A549 treated with dexamethasone at 1 μM for 4 hours (cell line): ENCODE results near the gene IQCB1. TPM values are rescaled to one million over a fixed set of nuclear protein-coding genes. Genes with fewer than 3 reads are reported as not detected.

ENCODE experiments used
- total RNA-seq: library from RNA; stranded (reverse); fragments of 200-300 nt; extraction: Qiagen RNA extraction; gene quantifications from 5 replicates; pipeline ENCODE4 v1.2.3, GENCODE V29; 2022

Gene IQCB1
- 9.0 to 10.4 TPM (median 9.6 TPM) in 5 replicates for total RNA-seq

GRCh38 chr3:121834671-121835464 lies at the start of gene IQCB1, which contains the start of gene EAF2:
Gene IQCB1, minus strand, starts transcription at chr3:121835060. Its CDS starts 6,100 bp downstream, at chr3:121828960.
Gene EAF2, plus strand, starts transcription at chr3:121835209. Its CDS starts 77 bp downstream, at chr3:121835286.

GRCh38 chr3:121749276-121750086 lies 85.4 kb downstream of the IQCB1 start, which contains the start of gene GOLGB1:
Gene GOLGB1, minus strand, starts transcription at chr3:121749741. Its CDS starts 18,770 bp downstream, at chr3:121730971.

Other genes starting within 250 kb of the IQCB1 start
- not detected in 5 replicates for gene FBXO40, start 241.7 kb downstream of the IQCB1 start, total RNA-seq
- gene HCLS1, start 174.2 kb downstream of the IQCB1 start, total RNA-seq, result 0.08 to 0.15 TPM (median 0.11 TPM) in 4 of 5 replicates, not detected in the other
- 13.5 to 18.0 TPM (median 15.6 TPM) in 5 replicates for gene GOLGB1, start 85.3 kb downstream of the IQCB1 start, total RNA-seq
- gene EAF2, start 149 bp upstream of the IQCB1 start, total RNA-seq, result 1.4 to 1.9 TPM (median 1.8 TPM) in 5 replicates
- gene SLC15A2, start 59.3 kb upstream of the IQCB1 start, total RNA-seq, result 0.11 to 0.21 TPM (median 0.19 TPM) in 4 of 5 replicates, not detected in the other
- not detected in 5 replicates for gene ILDR1, start 187.2 kb upstream of the IQCB1 start, total RNA-seq
- gene CD86, start 220.3 kb upstream of the IQCB1 start, total RNA-seq, result 0.12 TPM in 1 of 5 replicates, not detected in the others